K562 (cell line): ENCODE data around the gene ARPC1A. TPM values are rescaled to one million over a fixed set of nuclear protein-coding genes. Genes with fewer than 3 reads are reported as not detected.

Source experiments
- ATAC-seq: fragments of 200-7000 bp; cut with Tn5 transposase; 3 replicates; pipeline ENCODE4 v1.9.1; 2020; ENCODE audit warnings: moderate library complexity
- BruUV-seq: library from RNA; stranded (reverse); fragments of 400-500 nt; replicated peaks from 2 replicates; lab custom pipeline; 2021; lab: Mats Ljungman, UMichigan
- CTCF ChIA-PET: fragments of 300-600 bp; formaldehyde crosslinking; extraction: SDS; loops from one replicate; lab custom pipeline; 2021; ENCODE audit warnings: low intra/inter-chr PET ratio; lab: Yijun Ruan, JAX
- POLR2A ChIA-PET: fragments of 300-600, 350-650 bp; sonication (Branson Sonifier 250); formaldehyde crosslinking; extraction: SDS; loops from one replicate; lab custom pipeline; 2021; ENCODE audit warnings: antibody characterized with exemption, inconsistent platforms; lab: Yijun Ruan, JAX
- DNase-seq, 4 experiments: peaks; one replicate each; pipeline versions ENCODE4 v3.0.0 to v3.0.0-alpha.2; 2011 to 2018; ENCODE audit warnings: low spot score in 3 of 4, mixed read lengths in 3 of 4; ENCODE audit errors: extremely low read depth in 1 of 4
- FAIRE-seq: peaks from 2 replicates; lab custom pipeline; 2011; peaks lifted over from hg19 to GRCh38; lab: Jason Lieb, UNC
- H2AFZ ChIP-seq: 2 replicates; pipeline ENCODE4 v1.6.0; 2011; ENCODE audit warnings: low read depth, low read length, control low read depth, inconsistent platforms
- H3K27ac ChIP-seq: fragments of 200-600 bp; 3 replicates; pipeline ENCODE4 v1.8.0; 2011; ENCODE audit warnings: low read depth, mild to moderate bottlenecking, control low read depth, inconsistent platforms, low read length, moderate library complexity, mixed read lengths; ENCODE audit errors: extremely low read depth
- H3K27me3 ChIP-seq, 2 experiments: fragments of 300-600 bp in 1 of 2; 2 replicates in 1 of 2; 3 replicates in 1 of 2; pipeline versions ENCODE4 v1.6.0 to v1.8.0; 2011; ENCODE audit warnings: inconsistent platforms in 2 of 2, low read length in 2 of 2, mild to moderate bottlenecking in 1 of 2, mixed read lengths in 1 of 2, moderate library complexity in 1 of 2; ENCODE audit not compliant: control insufficient read depth in 2 of 2, insufficient read depth in 2 of 2
- H3K36me3 ChIP-seq: fragments of 300-600 bp; 3 replicates; pipeline ENCODE4 v1.8.0; 2011; ENCODE audit warnings: mild to moderate bottlenecking, low read length, inconsistent platforms; ENCODE audit not compliant: control insufficient read depth, insufficient read depth
- H3K4me1 ChIP-seq, 2 experiments: fragments of 200-600 bp in 1 of 2; replicated peaks in 1 of 2; 2 replicates in 1 of 2; 3 replicates in 1 of 2; pipeline versions ENCODE4 v1.5.1 to v1.8.0; 2011; ENCODE audit warnings: inconsistent platforms in 2 of 2, low read length in 2 of 2, mild to moderate bottlenecking in 1 of 2, mixed read lengths in 1 of 2, moderate library complexity in 1 of 2; ENCODE audit not compliant: control insufficient read depth in 2 of 2, insufficient read depth in 2 of 2
- H3K4me2 ChIP-seq: 2 replicates; pipeline ENCODE4 v1.6.1; 2011; ENCODE audit warnings: low read length, control low read depth, inconsistent platforms, mixed read lengths; ENCODE audit not compliant: insufficient read depth
- H3K4me3 ChIP-seq: fragments of 200-600 bp; sonication (generic), shearing (Covaris generic); 2 replicates; pipeline ENCODE4 v1.5.1; 2016; ENCODE audit warnings: control low read depth, inconsistent platforms
- H3K79me2 ChIP-seq: fragments of 200-600 bp; 3 replicates; pipeline ENCODE4 v1.8.0; 2011; ENCODE audit warnings: low read length, inconsistent platforms; ENCODE audit not compliant: control insufficient read depth, insufficient read depth
- H3K9ac ChIP-seq, 2 experiments: 2 replicates each; pipeline versions ENCODE4 v1.6.0 to v1.6.1; 2011; ENCODE audit warnings: low read depth in 2 of 2, low read length in 2 of 2, control low read depth in 1 of 2, inconsistent platforms in 1 of 2, mild to moderate bottlenecking in 1 of 2, mixed read lengths in 1 of 2; ENCODE audit not compliant: insufficient read depth in 1 of 2
- H3K9me1 ChIP-seq: one replicate; pipeline ENCODE4 v1.6.0; 2011; ENCODE audit warnings: inconsistent platforms, mild to moderate bottlenecking, low read length, moderate library complexity; ENCODE audit not compliant: control insufficient read depth, insufficient read depth
- H3K9me3 ChIP-seq: replicated peaks from 2 replicates; pipeline ENCODE4 v1.5.1; 2011; ENCODE audit warnings: low read depth, low read length, inconsistent platforms; ENCODE audit not compliant: control insufficient read depth, insufficient read depth
- H4K20me1 ChIP-seq: replicated peaks from 2 replicates; pipeline ENCODE4 v1.6.1; 2011; ENCODE audit warnings: low read length, inconsistent platforms, mixed read lengths; ENCODE audit not compliant: control insufficient read depth, insufficient read depth
- CEBPZ ChIP-seq: fragments of 150-350 bp; IDR thresholded peaks from 2 replicates; pipeline ENCODE4 v1.6.1; 2014; ENCODE audit warnings: low read depth, mild to moderate bottlenecking, low read length, borderline replicate concordance
- CHD1 ChIP-seq: fragments of 200-600 bp; sonication (generic); IDR thresholded peaks from one replicate; pipeline ENCODE4 v1.6.1; 2012; ENCODE audit warnings: mild to moderate bottlenecking, moderate library complexity, low read length, inconsistent platforms
- GTF2B ChIP-seq: IDR thresholded peaks from 2 replicates; pipeline ENCODE4 v1.6.1; 2011; ENCODE audit not compliant: insufficient read length; ENCODE audit errors: extremely low read depth
- HOMEZ ChIP-seq: fragments of 250-450 bp; sonication (Bioruptor Pico); IDR thresholded peaks from 2 replicates; pipeline ENCODE4 v1.4.0; 2020; ENCODE audit warnings: mild to moderate bottlenecking, moderate library complexity
- KLF6 ChIP-seq: fragments of 250-450 bp; sonication (Bioruptor Pico); IDR thresholded peaks from 2 replicates; pipeline ENCODE4 v1.4.0; 2020; ENCODE audit warnings: mild to moderate bottlenecking, moderate library complexity, borderline replicate concordance
- MTA1 ChIP-seq: fragments of 450-650 bp; IDR thresholded peaks from 2 replicates; pipeline ENCODE4 v1.6.1; 2017; ENCODE audit warnings: borderline replicate concordance
- POLR2G ChIP-seq: fragments of 200-400 bp; formaldehyde crosslinking; IDR thresholded peaks from 2 replicates; pipeline ENCODE4 v1.6.1; 2017; ENCODE audit warnings: low read depth, mild to moderate bottlenecking, antibody characterized with exemption, low read length, moderate library complexity
- RBM15 ChIP-seq: fragments of 200-400 bp; formaldehyde crosslinking; IDR thresholded peaks from 2 replicates; pipeline ENCODE4 v1.6.1; 2018; ENCODE audit warnings: mild to moderate bottlenecking, low read length, moderate library complexity; ENCODE audit not compliant: insufficient read depth
- ZNF212 ChIP-seq: fragments of 450-650 bp; formaldehyde crosslinking; IDR thresholded peaks from 2 replicates; pipeline ENCODE4 v1.4.0; 2020; ENCODE audit warnings: mild to moderate bottlenecking
- ZNF707 ChIP-seq: fragments of 250-450 bp; sonication (Bioruptor Pico); conservative IDR thresholded peaks from 2 replicates; pipeline ENCODE4 v1.8.0; 2022; ENCODE audit warnings: inconsistent platforms, mild to moderate bottlenecking, moderate library complexity
- WGBS: fragments of 100-300 bp; shearing (Covaris generic); methylation state at CpG from one replicate; pipeline ENCODE4 v1.1.6; 2016; ENCODE audit warnings: low coverage, mixed read lengths; ENCODE audit not compliant: insufficient coverage; ENCODE audit errors: missing lambda C conversion rate; 5-methylcytosine and 5-hydroxymethylcytosine counted together
- in situ Hi-C: fragments of 300-500 bp; cut with MboI; formaldehyde crosslinking; loops from 4 replicates; pipeline ENCODE4 v1.15.0; 2018; ENCODE audit warnings: inconsistent platforms, mixed read lengths
- intact Hi-C: fragments of 100-400 bp; cut with micrococcal nuclease; formaldehyde crosslinking; loops from 2 replicates; pipeline ENCODE4 v1.14.2; 2022
- polyA plus RNA-seq, 8 experiments: library from polyadenylated mRNA; depleted of rRNA in 4 of 8; stranded (reverse) in 5 of 8; unstranded in 3 of 8; fragments of >200 nt; fragmentation: Nextera tagmentation in 2 of 8; fragmentation: Illumina TruSeq in 1 of 8; extraction: Ambion mirVana in 2 of 8; extraction: Trizol in 1 of 8; gene quantifications; 2 replicates each; pipeline versions ENCODE4 v1.2.1 to v1.2.3, GENCODE V29; 2011 to 2014; ENCODE audit warnings: inconsistent platforms in 1 of 8, missing spikeins in 1 of 8
- total RNA-seq, 7 experiments: library from RNA; depleted of rRNA in 6 of 7; stranded (reverse); fragments of >200 nt in 6 of 7; fragmentation: Illumina TruSeq in 2 of 7; extraction: Trizol in 2 of 7; gene quantifications; 2 replicates each; pipeline versions ENCODE4 v1.2.1 to v1.2.3, GENCODE V29; 2011 to 2021; ENCODE audit warnings: low replicate concordance in 1 of 7
- TF ChIP-seq, protein P1 (sequence below): fragments of 450-650 bp; IDR thresholded peaks from 2 replicates; pipeline ENCODE4 v1.7.1; 2018; ENCODE audit warnings: mild to moderate bottlenecking, low read depth; ENCODE audit not compliant: partially characterized antibody

Gene ARPC1A
- total and polyA plus RNA-seq, 9 of the 15 experiments (the other 6 are each of a cell fraction or from before 2014, with no cell fraction given), result 39.5 to 151 (median 86.1) TPM

DNA sequence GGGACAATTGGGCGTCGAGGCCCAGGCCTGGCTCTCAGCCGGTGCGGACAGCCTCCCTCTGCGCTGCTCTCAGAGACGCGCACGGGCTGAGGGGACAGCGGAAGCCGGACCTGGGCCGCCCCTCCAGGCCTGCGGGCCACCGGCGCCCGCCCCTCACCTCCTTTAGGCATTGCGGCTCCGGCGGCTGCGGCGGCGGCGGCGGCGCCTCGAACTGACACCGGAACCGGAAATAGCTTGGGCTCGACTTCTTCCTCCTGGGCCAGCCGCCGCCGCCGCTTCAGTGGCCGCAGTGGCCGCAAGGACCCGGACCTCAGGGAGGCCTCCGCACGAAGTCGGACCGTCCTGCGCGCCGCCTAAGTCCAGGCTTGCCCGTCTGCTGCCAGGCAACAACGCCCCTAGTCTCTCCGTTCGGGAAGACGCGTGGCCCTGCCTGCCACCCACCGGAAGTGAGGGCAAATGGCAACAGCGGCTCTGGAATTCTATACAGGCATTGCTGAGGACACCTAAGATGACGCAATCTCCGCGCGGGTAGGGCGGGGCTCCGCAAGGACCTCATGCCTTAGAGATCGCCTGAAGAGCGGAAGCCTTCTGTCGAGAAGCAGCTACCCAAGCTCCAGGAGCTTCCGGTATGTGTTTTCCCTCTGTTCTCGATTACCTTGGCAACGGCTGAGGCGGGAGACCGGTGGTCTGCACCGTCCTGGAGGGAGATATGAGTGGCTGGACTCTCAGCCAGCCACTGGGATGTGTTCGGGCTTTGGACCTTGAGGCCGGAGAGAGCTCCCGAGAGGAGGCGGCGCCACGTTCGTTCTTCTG is 82.9 kb downstream of the ARPC1A start, which contains the start of the genes BUD31 and PDAP1:
TSS of gene BUD31 (plus strand) at position 591 of the 813 bp plus-strand sequence. CDS start 2,124 bp downstream, outside the sequence.
TSS of gene PDAP1 (minus strand) at position 219 of the 813 bp plus-strand sequence. CDS start at position 170, 49 bp downstream.
- H3K9me1 ChIP-seq, result no peaks in the 10 kb centered on the region
- peaks cover 34% of the 10 kb centered on the region for H4K20me1 ChIP-seq
- intact Hi-C loops (loop anchor here (2.0 kb wide), 1 partner anchor 34 kb away; the partner anchor contains the start of gene ARPC1B), in situ Hi-C loops (no loop called here)
- no peaks in the 10 kb centered on the region for H3K27me3 ChIP-seq
- DNase-seq, result peak; percentile 92 to 98 (median 96)
- peaks cover 20% of the 10 kb centered on the region in 2 experiments; a peak in 4 of 5 replicates for H3K4me1 ChIP-seq
- peak within 1 kb of the TSS; percentile 97 for H3K4me3 ChIP-seq
- peak within 1 kb of the TSS; percentile 99 for H3K4me2 ChIP-seq
- WGBS, result 1% methylated on average over 72 of the region's 72 CpGs
- ChIA-PET POLR2A (interaction anchor here (0.6 to 4.4 kb wide), 26 partner anchors 9 to 652 kb away, joined by 3 to 53 read pairs (median 4); partner anchors contain the start of genes ATP5MF, CPSF4, PTCD1 and ZNF655), CTCF (no interaction called here)
- peak within 1 kb of the TSS; percentile 97 to 100 for H3K9ac ChIP-seq
- peak within 1 kb of the TSS; percentile 100 for H2AFZ ChIP-seq
- peaks cover 75% of the 10 kb centered on the region for H3K36me3 ChIP-seq
- peak within 1 kb of the TSS; percentile 100 for H3K27ac ChIP-seq
- FAIRE-seq, result peak; percentile 99
- peak; percentile 91 for ATAC-seq
- no peaks in the 10 kb centered on the region for H3K9me3 ChIP-seq
- H3K79me2 ChIP-seq, result peaks cover 81% of the 10 kb centered on the region
- BruUV-seq, result no TSS peak
- TF ChIP-seq MTA1 (peak; percentile 91), CHD1 (no peak), ZNF212 (CRISPR knock-in tag) (no peak), HOMEZ (CRISPR knock-in tag) (no peak), CEBPZ (no peak), ZNF707 (CRISPR knock-in tag) (no peak), POLR2G (peak; percentile 99), RBM15 (no peak), KLF6 (CRISPR knock-in tag) (peak; percentile 92), GTF2B (no peak)
- TF ChIP-seq, protein P1, sequence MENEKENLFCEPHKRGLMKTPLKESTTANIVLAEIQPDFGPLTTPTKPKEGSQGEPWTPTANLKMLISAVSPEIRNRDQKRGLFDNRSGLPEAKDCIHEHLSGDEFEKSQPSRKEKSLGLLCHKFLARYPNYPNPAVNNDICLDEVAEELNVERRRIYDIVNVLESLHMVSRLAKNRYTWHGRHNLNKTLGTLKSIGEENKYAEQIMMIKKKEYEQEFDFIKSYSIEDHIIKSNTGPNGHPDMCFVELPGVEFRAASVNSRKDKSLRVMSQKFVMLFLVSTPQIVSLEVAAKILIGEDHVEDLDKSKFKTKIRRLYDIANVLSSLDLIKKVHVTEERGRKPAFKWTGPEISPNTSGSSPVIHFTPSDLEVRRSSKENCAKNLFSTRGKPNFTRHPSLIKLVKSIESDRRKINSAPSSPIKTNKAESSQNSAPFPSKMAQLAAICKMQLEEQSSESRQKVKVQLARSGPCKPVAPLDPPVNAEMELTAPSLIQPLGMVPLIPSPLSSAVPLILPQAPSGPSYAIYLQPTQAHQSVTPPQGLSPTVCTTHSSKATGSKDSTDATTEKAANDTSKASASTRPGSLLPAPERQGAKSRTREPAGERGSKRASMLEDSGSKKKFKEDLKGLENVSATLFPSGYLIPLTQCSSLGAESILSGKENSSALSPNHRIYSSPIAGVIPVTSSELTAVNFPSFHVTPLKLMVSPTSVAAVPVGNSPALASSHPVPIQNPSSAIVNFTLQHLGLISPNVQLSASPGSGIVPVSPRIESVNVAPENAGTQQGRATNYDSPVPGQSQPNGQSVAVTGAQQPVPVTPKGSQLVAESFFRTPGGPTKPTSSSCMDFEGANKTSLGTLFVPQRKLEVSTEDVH, result peak; percentile 80
